Ishikawa (cell line): ENCODE measurements around the gene GSTA5.

Source experiments
- EP300 ChIP-seq: IDR thresholded peaks from 2 replicates; pipeline ENCODE4 v1.6.1; 2012; ENCODE audit warnings: borderline replicate concordance
- FOXM1 ChIP-seq: IDR thresholded peaks from 2 replicates; pipeline ENCODE4 v1.6.1; 2012; ENCODE audit warnings: low read depth, borderline replicate concordance
- MAX ChIP-seq: IDR thresholded peaks from 2 replicates; pipeline ENCODE4 v1.6.1; 2012
- RAD21 ChIP-seq: IDR thresholded peaks from 2 replicates; pipeline ENCODE4 v1.6.1; 2012; ENCODE audit warnings: low read depth
- TCF12 ChIP-seq: IDR thresholded peaks from 2 replicates; pipeline ENCODE4 v1.6.1; 2012; ENCODE audit warnings: low read depth
- TEAD4 ChIP-seq: IDR thresholded peaks from 2 replicates; pipeline ENCODE4 v1.6.1; 2012

GRCh38 chr6:52849137-52849536 is 8.5 kb upstream of the GSTA5 start:
- TF ChIP-seq EP300 (no peak), FOXM1 (no peak), MAX (no peak), TEAD4 (no peak), TCF12 (no peak), RAD21 (no peak)
